Breast epithelium (tissue), 4 donors: ENCODE data around the gene TOR4A. TPM values are rescaled to one million over a fixed set of nuclear protein-coding genes. Genes with fewer than 3 reads are reported as not detected.
A peak's percentile ranks its signal among the peaks of the same experiment; 100 is the strongest.

ENCODE experiments used
- DNase-seq, 2 donors: peaks; one replicate each; pipeline ENCODE4 v3.0.0-alpha.2; 2019; ENCODE audit warnings: low spot score in 2 of 2
- H3K27ac ChIP-seq, 2 donors: fragments of 200-600 bp; sonication (generic) in 1 of 2; one replicate each; pipeline ENCODE4 v1.5.1; 2016 to 2019; ENCODE audit warnings: mild to moderate bottlenecking in 1 of 2
- H3K27me3 ChIP-seq, 2 donors: fragments of 200-600 bp; sonication (generic) in 1 of 2; one replicate each; pipeline versions ENCODE4 v1.5.1 to v1.6.0; 2017 to 2019; ENCODE audit warnings: control low read depth in 1 of 2, mild to moderate bottlenecking in 1 of 2
- H3K36me3 ChIP-seq: fragments of 200-600 bp; one replicate; pipeline ENCODE4 v1.5.1; 2019
- H3K4me1 ChIP-seq, 2 donors: fragments of 200-600 bp; sonication (generic); one replicate each; pipeline ENCODE4 v1.5.1; 2016 to 2019; ENCODE audit warnings: control low read depth in 1 of 2
- H3K4me3 ChIP-seq, 3 donors: fragments of 200-600 bp; sonication (generic); 1 replicate in 2 of 3; 2 replicates in 1 of 3; pipeline ENCODE4 v1.5.1; 2016 to 2019; ENCODE audit warnings: mild to moderate bottlenecking in 3 of 3, moderate library complexity in 2 of 3
- H3K9me3 ChIP-seq, 2 donors: fragments of 200-600 bp; sonication (generic) in 1 of 2; one replicate each; pipeline ENCODE4 v1.5.1; 2016 to 2019; ENCODE audit warnings: control low read depth in 1 of 2
- POLR2A ChIP-seq: fragments of 450-650 bp; IDR thresholded peaks from one replicate; pipeline ENCODE4 v1.6.1; 2016; ENCODE audit warnings: antibody characterized with exemption, mild to moderate bottlenecking, moderate library complexity
- POLR2AphosphoS5 ChIP-seq, 3 donors: sonication (generic); formaldehyde crosslinking; IDR thresholded peaks; one replicate each; pipeline ENCODE4 v1.6.1; 2017; ENCODE audit warnings: antibody characterized with exemption in 3 of 3
- intact Hi-C: fragments of 100-400 bp; cut with DNase I; formaldehyde crosslinking; loops from one replicate; pipeline ENCODE4 v1.15.1; 2023; ENCODE audit warnings: low total_unique reads
- total RNA-seq, 3 donors: library from RNA; depleted of rRNA; stranded (reverse); fragments of >200 nt; gene quantifications; one replicate each; pipeline ENCODE4 v1.1.0, GENCODE V29; 2016
- TF ChIP-seq, protein P1 (sequence below), 3 donors: fragments of 450-650 bp; IDR thresholded peaks; one replicate each; pipeline ENCODE4 v1.5.1; 2016 to 2017; ENCODE audit warnings: antibody characterized with exemption in 3 of 3, mild to moderate bottlenecking in 3 of 3, moderate library complexity in 3 of 3

TOR4A gene
- total RNA-seq, 3 donors from 2014 or later, result 2.9 to 5.4 (median 3.7) TPM

DNA sequence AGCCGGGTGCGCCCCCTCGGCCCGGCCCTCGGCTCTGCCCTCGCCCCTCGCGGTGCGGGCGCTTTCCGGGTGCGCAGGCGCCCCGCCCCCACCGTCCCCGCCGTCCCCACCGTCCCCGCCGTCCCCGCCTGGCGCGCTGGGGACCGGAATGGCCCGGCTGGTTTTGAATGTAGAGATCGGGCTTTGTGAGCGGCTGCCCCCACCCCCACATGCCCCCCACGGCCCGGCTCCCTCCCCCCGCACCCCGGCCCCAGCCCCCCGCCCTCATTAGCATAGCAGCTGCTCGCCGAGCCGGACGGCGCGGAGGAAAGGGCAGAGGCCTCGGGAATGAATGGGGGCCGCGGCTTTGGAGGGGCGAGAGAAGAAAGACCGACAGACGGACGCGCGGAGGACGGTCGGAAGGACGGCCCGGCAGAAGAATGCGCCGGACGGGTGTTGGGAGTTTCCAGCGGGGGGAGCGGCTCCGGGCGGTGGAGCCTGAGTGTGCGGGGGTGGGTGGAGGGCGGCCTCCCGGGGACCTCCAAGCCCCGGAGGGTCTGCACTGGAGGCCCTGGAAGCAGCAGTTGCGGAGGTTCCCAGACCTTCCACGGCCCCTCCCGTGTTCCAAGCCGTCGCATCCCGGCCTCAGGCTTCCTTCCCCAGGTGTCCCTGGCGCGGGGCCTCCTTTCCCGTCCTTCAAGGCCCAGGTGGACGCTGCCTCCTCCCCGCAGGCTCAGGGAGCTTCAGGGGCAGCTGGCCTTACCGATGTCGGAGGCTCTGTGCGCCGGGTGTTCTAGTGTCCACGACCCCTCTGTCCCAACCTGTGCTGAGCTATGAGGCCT, 18.5 kb downstream of the TOR4A start:
- no peaks in the 10 kb centered on the region for H3K9me3 ChIP-seq
- TF ChIP-seq POLR2A (no peak), POLR2AphosphoS5 (IDR thresholded peaks at IDR 0.05) (no peak)
- TF ChIP-seq, protein P1, sequence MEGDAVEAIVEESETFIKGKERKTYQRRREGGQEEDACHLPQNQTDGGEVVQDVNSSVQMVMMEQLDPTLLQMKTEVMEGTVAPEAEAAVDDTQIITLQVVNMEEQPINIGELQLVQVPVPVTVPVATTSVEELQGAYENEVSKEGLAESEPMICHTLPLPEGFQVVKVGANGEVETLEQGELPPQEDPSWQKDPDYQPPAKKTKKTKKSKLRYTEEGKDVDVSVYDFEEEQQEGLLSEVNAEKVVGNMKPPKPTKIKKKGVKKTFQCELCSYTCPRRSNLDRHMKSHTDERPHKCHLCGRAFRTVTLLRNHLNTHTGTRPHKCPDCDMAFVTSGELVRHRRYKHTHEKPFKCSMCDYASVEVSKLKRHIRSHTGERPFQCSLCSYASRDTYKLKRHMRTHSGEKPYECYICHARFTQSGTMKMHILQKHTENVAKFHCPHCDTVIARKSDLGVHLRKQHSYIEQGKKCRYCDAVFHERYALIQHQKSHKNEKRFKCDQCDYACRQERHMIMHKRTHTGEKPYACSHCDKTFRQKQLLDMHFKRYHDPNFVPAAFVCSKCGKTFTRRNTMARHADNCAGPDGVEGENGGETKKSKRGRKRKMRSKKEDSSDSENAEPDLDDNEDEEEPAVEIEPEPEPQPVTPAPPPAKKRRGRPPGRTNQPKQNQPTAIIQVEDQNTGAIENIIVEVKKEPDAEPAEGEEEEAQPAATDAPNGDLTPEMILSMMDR (IDR thresholded peaks at IDR 0.05), result no peak
- H3K36me3 ChIP-seq, result no peaks in the 10 kb centered on the region
- intact Hi-C loops, result no loop called here
- peak overlapping the region; percentile 16 to 82 (median 52) for H3K4me3 ChIP-seq
- H3K27ac ChIP-seq, result peak overlapping the region; percentile 10 to 78
- H3K27me3 ChIP-seq, result no peaks in the 10 kb centered on the region
- peaks cover 4 to 23% of the 10 kb centered on the region in 2 donors for H3K4me1 ChIP-seq
- DNase-seq, result no peak

DNA sequence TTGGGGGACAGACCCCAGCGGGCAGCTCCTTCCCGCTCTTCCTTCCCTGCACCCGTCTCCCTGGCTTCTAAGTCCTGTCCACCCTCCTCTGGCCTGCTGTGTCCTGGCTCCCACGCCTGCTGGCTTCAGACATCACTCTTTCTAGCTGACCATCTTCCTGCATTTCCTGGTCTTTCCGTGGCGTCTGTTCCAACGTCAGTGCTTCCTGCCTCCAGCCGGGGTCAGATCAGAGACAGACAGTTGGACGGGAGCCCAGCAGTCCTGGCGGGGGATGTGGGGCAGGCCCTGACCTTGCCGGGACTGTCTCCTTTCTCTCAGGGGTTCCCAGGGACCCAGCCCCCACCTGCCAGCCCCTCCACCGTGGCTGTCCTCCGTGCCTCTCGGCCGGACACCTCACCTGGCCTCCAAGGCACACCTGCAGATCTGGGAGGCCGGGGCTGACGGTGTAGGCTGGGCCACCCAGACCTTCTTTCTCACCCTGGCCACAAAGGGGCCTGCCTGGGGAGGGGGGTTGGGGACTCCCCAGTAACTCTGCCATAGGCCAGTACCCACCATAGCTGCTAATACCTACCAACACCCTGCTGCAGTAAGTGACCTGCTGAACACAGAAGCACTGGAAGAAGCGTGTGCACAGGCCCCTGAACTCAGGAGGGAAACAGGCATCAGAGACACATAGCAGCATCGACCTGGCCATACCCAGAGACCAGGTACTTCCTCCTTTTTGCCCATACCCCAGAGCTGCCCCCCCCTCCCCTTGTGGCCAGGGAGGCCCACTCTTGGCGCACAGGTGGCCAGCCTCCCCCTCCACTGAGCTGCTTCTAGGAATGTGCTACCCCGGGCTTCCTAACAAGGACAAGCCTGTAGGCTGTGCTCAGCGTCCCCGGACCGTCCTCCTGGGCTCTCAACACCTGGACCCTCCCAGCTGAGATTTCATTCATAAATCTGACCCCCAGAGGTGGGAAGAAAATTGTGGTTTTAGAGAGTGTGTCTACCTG, 19.4 kb downstream of the TOR4A start:
- Histone ChIP-seq H3K36me3 (no peaks in the 10 kb centered on the region), H3K4me3 (peak overlapping the region in 2 of 3 donors; percentile 52 to 82), H3K4me1 (peaks cover 4 to 23% of the 10 kb centered on the region in 2 donors), H3K9me3 (no peaks in the 10 kb centered on the region), H3K27ac (peak overlapping the region; percentile 10 to 88), H3K27me3 (no peaks in the 10 kb centered on the region)
- no peak for DNase-seq
- TF ChIP-seq, protein P1 (IDR thresholded peaks at IDR 0.05), result no peak
- TF ChIP-seq POLR2AphosphoS5 (IDR thresholded peaks at IDR 0.05) (no peak), POLR2A (no peak)
- intact Hi-C loops, result no loop called here

DNA sequence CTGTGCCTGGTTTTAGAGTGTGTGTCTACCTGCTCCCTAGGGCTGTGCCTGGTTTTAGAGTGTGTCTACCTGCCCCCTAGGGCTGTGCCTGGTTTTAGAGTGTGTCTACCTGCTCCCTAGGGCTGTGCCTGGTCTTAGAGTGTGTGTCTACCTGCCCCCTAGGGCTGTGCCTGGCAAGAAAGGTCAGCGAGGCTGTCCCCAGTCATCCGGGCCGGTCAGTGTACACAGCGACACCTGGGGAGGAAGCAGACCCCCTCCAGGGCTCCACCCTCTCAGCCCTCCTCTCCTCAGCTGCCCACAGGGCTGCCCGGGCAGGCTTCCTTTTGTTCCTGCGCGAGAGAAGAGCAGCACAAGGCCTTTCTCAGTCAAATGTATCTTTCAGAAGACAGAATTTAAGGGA, 20.4 kb downstream of the TOR4A start:
- no peak for DNase-seq
- H3K27ac ChIP-seq, result peak overlapping the region; percentile 10 to 88
- peaks cover 0 to 2% of the 10 kb centered on the region in 2 donors for H3K27me3 ChIP-seq
- peaks cover 4 to 27% of the 10 kb centered on the region in 2 donors for H3K4me1 ChIP-seq
- peak overlapping the region in 1 of 3 donors; percentile 50 for H3K4me3 ChIP-seq
- H3K36me3 ChIP-seq, result no peaks in the 10 kb centered on the region
- TF ChIP-seq, protein P1 (IDR thresholded peaks at IDR 0.05), result no peak
- TF ChIP-seq POLR2AphosphoS5 (IDR thresholded peaks at IDR 0.05), result no peak
- TF ChIP-seq POLR2A, result no peak
- intact Hi-C loops, result no loop called here
- H3K9me3 ChIP-seq, result no peaks in the 10 kb centered on the region

DNA sequence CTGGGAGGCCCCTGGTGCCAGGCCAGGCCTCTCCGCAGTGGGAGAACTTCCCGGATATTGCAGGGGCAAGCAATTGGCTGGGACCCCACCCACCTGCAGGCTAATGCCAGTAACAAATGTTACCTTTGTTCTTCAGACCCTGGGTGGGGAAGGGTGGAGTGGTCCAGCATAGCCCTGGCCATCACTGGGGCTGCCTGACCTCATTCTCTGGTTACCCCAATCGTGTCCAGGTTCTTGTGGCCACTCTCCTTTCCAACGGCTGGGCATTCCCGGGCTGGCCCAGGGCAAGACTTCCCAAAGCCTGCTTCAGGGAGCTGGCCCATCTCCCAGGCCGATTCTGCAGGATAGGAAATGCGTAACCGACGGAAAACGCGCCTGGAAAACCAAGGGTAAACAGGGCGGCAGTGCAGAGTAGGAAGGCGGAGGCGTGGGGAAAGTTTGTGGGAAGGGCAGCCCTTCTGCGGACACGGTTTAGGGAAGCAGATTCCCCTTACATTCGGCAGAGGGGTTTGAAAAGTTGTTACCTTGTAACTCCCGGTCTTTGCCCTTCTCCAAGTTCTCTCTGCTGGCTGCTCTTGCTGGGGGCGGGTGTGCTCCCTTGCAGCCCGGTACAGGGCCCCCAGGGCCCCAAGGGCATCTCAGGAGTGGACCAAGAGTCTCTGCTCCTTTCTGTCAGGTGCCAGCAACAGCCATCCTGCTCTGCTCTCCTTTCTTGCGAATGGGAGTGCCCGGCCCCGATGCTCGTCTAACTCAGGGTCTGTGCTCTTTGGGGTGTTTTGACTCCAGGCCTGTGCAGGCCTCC, 21.1 kb downstream of the TOR4A start:
- TF ChIP-seq POLR2AphosphoS5 (IDR thresholded peaks at IDR 0.05) (peak in 1 of 3 donors; percentile 4), POLR2A (no peak)
- TF ChIP-seq, protein P1 (IDR thresholded peaks at IDR 0.05), result no peak
- Histone ChIP-seq H3K27ac (peak overlapping the region; percentile 10 to 88), H3K4me3 (peak overlapping the region in 2 of 3 donors; percentile 15 to 50), H3K4me1 (peaks cover 4 to 28% of the 10 kb centered on the region in 2 donors), H3K27me3 (peaks cover 0 to 2% of the 10 kb centered on the region in 2 donors), H3K9me3 (no peaks in the 10 kb centered on the region), H3K36me3 (no peaks in the 10 kb centered on the region)
- intact Hi-C loops, result no loop called here
- no peak for DNase-seq
